H9 (cell line): ENCODE results near the gene GPC6. TPM values are rescaled to one million over a fixed set of nuclear protein-coding genes. Genes with fewer than 3 reads are reported as not detected.

ENCODE experiments used
- DNase-seq: peaks from one replicate; pipeline ENCODE4 v3.0.0-alpha.2; 2017
- H2AFZ ChIP-seq: one replicate; pipeline ENCODE4 v1.6.1; 2013; ENCODE audit warnings: mild to moderate bottlenecking, low read length, control low read depth, moderate library complexity
- H2AK5ac ChIP-seq: 2 replicates; pipeline ENCODE4 v1.6.1; 2013; ENCODE audit warnings: low read length, control low read depth, mixed read lengths; ENCODE audit not compliant: insufficient read length
- H2BK120ac ChIP-seq: one replicate; pipeline ENCODE4 v1.6.1; 2013; ENCODE audit warnings: low read depth, mild to moderate bottlenecking, low read length, control low read depth, inconsistent platforms; ENCODE audit not compliant: poor library complexity, severe bottlenecking
- H2BK12ac ChIP-seq: 2 replicates; pipeline ENCODE4 v1.6.1; 2013; ENCODE audit warnings: low read length, control low read depth, mixed read lengths, low read depth; ENCODE audit not compliant: insufficient read length
- H2BK15ac ChIP-seq: 2 replicates; pipeline ENCODE4 v1.6.1; 2013; ENCODE audit warnings: low read depth, low read length, control low read depth
- H2BK20ac ChIP-seq: one replicate; pipeline ENCODE4 v1.6.1; 2013; ENCODE audit warnings: low read depth, mild to moderate bottlenecking, low read length, control low read depth, inconsistent platforms; ENCODE audit not compliant: poor library complexity, severe bottlenecking
- H2BK5ac ChIP-seq: 2 replicates; pipeline ENCODE4 v1.6.1; 2013; ENCODE audit warnings: low read length, control low read depth, mixed read lengths; ENCODE audit not compliant: insufficient read length
- H3K14ac ChIP-seq: 2 replicates; pipeline ENCODE4 v1.6.1; 2013; ENCODE audit warnings: low read length, control low read depth; ENCODE audit not compliant: insufficient read depth
- H3K18ac ChIP-seq: 2 replicates; pipeline ENCODE4 v1.6.1; 2013; ENCODE audit warnings: low read depth, mild to moderate bottlenecking, mixed read lengths, low read length, control low read depth; ENCODE audit not compliant: insufficient read length
- H3K23ac ChIP-seq: 2 replicates; pipeline ENCODE4 v1.6.1; 2013; ENCODE audit warnings: low read length, control low read depth, mixed read lengths, low read depth; ENCODE audit not compliant: insufficient read length
- H3K23me2 ChIP-seq: 2 replicates; pipeline ENCODE4 v1.6.1; 2013; ENCODE audit warnings: low read depth, mild to moderate bottlenecking, mixed read lengths, low read length, control low read depth; ENCODE audit not compliant: insufficient read length, poor library complexity, severe bottlenecking
- H3K27ac ChIP-seq: 2 replicates; pipeline ENCODE4 v1.5.1; 2013; ENCODE audit warnings: low read length, control low read depth, mixed read lengths, low read depth; ENCODE audit not compliant: insufficient read length
- H3K27me3 ChIP-seq: 2 replicates; pipeline ENCODE4 v1.6.1; 2013; ENCODE audit warnings: low read length, control low read depth, inconsistent platforms; ENCODE audit not compliant: insufficient read depth
- H3K4ac ChIP-seq: 2 replicates; pipeline ENCODE4 v1.6.1; 2013; ENCODE audit warnings: low read depth, mild to moderate bottlenecking, control low read depth, inconsistent platforms, low read length, moderate library complexity
- H3K4me1 ChIP-seq: 2 replicates; pipeline ENCODE4 v1.6.1; 2013; ENCODE audit warnings: low read length, control low read depth, inconsistent platforms; ENCODE audit not compliant: insufficient read depth
- H3K4me2 ChIP-seq: 2 replicates; pipeline ENCODE4 v1.6.1; 2013; ENCODE audit warnings: low read length, control low read depth, mixed read lengths; ENCODE audit not compliant: insufficient read length, insufficient read depth
- H3K56ac ChIP-seq: 2 replicates; pipeline ENCODE4 v1.6.1; 2013; ENCODE audit warnings: low read depth, mild to moderate bottlenecking, mixed read lengths, low read length, control low read depth; ENCODE audit not compliant: insufficient read length
- H3K79me1 ChIP-seq: 2 replicates; pipeline ENCODE4 v1.6.1; 2013; ENCODE audit warnings: low read depth, mild to moderate bottlenecking, moderate library complexity, low read length, control low read depth, inconsistent platforms; ENCODE audit not compliant: insufficient read depth, poor library complexity, severe bottlenecking
- H3K79me2 ChIP-seq: 2 replicates; pipeline ENCODE4 v1.6.1; 2013; ENCODE audit warnings: low read length, control low read depth, inconsistent platforms; ENCODE audit not compliant: insufficient read depth
- H3K9ac ChIP-seq: 2 replicates; pipeline ENCODE4 v1.6.1; 2013; ENCODE audit warnings: low read length, control low read depth, mixed read lengths; ENCODE audit not compliant: insufficient read length; ENCODE audit errors: extremely low read depth
- H3K9me3 ChIP-seq: one replicate; pipeline ENCODE4 v1.6.1; 2013; ENCODE audit warnings: low read depth, low read length, inconsistent platforms; ENCODE audit not compliant: control insufficient read depth
- H3T11ph ChIP-seq: one replicate; pipeline ENCODE4 v1.6.1; 2013; ENCODE audit warnings: mild to moderate bottlenecking, low read length, control low read depth, inconsistent platforms
- H4K20me1 ChIP-seq: one replicate; pipeline ENCODE4 v1.6.1; 2013; ENCODE audit not compliant: control insufficient read depth, insufficient read length, insufficient read depth
- H4K5ac ChIP-seq: 2 replicates; pipeline ENCODE4 v1.6.1; 2013; ENCODE audit warnings: low read depth, mild to moderate bottlenecking, mixed read lengths, low read length, control low read depth; ENCODE audit not compliant: insufficient read length
- H4K8ac ChIP-seq: replicated peaks from 2 replicates; pipeline ENCODE4 v1.6.1; 2013; ENCODE audit warnings: low read length, control low read depth, mixed read lengths, low read depth; ENCODE audit not compliant: insufficient read length
- H4K91ac ChIP-seq: 2 replicates; pipeline ENCODE4 v1.6.1; 2013; ENCODE audit warnings: low read depth, mild to moderate bottlenecking, moderate library complexity, mixed read lengths, low read length, control low read depth; ENCODE audit not compliant: insufficient read length
- H3K27ac Mint-ChIP-seq, 3 experiments: 2 replicates in 2 of 3; 3 replicates in 1 of 3; pipeline ENCODE4 v1.8.0; 2020 to 2021; ENCODE audit warnings: mixed read lengths in 3 of 3, mild to moderate bottlenecking in 1 of 3, moderate library complexity in 1 of 3
- H3K27me3 Mint-ChIP-seq: 2 replicates; pipeline ENCODE4 v1.8.0; 2021; ENCODE audit warnings: low read depth, mild to moderate bottlenecking, moderate library complexity, mixed read lengths
- H3K36me3 Mint-ChIP-seq, 3 experiments: 2 replicates in 2 of 3; 3 replicates in 1 of 3; pipeline ENCODE4 v1.8.0; 2020 to 2021; ENCODE audit warnings: low read depth in 3 of 3, mixed read lengths in 3 of 3; ENCODE audit not compliant: insufficient read depth in 1 of 3
- H3K4me1 Mint-ChIP-seq, 2 experiments: 2 replicates each; pipeline ENCODE4 v1.8.0; 2020; ENCODE audit warnings: mixed read lengths in 2 of 2
- H3K4me3 Mint-ChIP-seq, 2 experiments: 2 replicates in 1 of 2; 3 replicates in 1 of 2; pipeline ENCODE4 v1.8.0; 2020 to 2021; ENCODE audit warnings: mild to moderate bottlenecking in 2 of 2, mixed read lengths in 2 of 2, moderate library complexity in 1 of 2
- H3K9me3 Mint-ChIP-seq, 2 experiments: 2 replicates in 1 of 2; 3 replicates in 1 of 2; pipeline ENCODE4 v1.8.0; 2020; ENCODE audit warnings: mild to moderate bottlenecking in 2 of 2, mixed read lengths in 2 of 2, moderate library complexity in 1 of 2
- CTCF ChIP-seq: fragments of 200-600 bp; sonication (generic); conservative IDR thresholded peaks from 3 replicates; pipeline ENCODE4 v1.8.0; 2021; ENCODE audit warnings: antibody characterized with exemption, mild to moderate bottlenecking
- WGBS: extraction: QIAGEN DNeasy Blood & Tissue Kit; methylation state at CpG from one replicate; pipeline ENCODE4 v1.1.7; 2013; ENCODE audit warnings: missing lambda C conversion rate, low lambda C conversion rate, mixed read lengths; ENCODE audit not compliant: insufficient read length; ENCODE audit errors: extremely low coverage; 5-methylcytosine and 5-hydroxymethylcytosine counted together
- total RNA-seq: library from RNA; stranded (reverse); gene quantifications from 2 replicates; pipeline ENCODE4 v1.2.1, GENCODE V29; 2021

GPC6 gene
- total RNA-seq, 1 experiment from 2014 or later, result 15.6 TPM

- no CpG with 5 or more reads among the region's 1 CpG for WGBS
- Histone ChIP-seq H4K5ac (no peak overlapping the region), H3K27ac (no peak overlapping the region), H2BK12ac (no peak overlapping the region), H3K23ac (no peak overlapping the region), H3K27me3 (no peaks in the 10 kb centered on the region), H3K9ac (no peak overlapping the region), H3K56ac (no peak overlapping the region), H3K4me1 (no peaks in the 10 kb centered on the region), H4K20me1 (no peaks in the 10 kb centered on the region), H3K4me2 (no peak overlapping the region), H2BK5ac (no peak overlapping the region), H2BK120ac (no peak overlapping the region), H2AK5ac (no peak overlapping the region), H3K4ac (no peak overlapping the region), H3K14ac (no peak overlapping the region), H2BK15ac (no peak overlapping the region), H4K8ac (no peak overlapping the region), H4K91ac (no peak overlapping the region), H2BK20ac (no peak overlapping the region), H3K23me2 (no peaks in the 10 kb centered on the region), H2AFZ (no peak overlapping the region), H3K18ac (no peak overlapping the region), H3K79me1 (no peaks in the 10 kb centered on the region), H3T11ph (no peak overlapping the region), H3K79me2 (no peaks in the 10 kb centered on the region), H3K9me3 (no peaks in the 10 kb centered on the region)
- no peak for DNase-seq
- no peaks in the 10 kb centered on the region for H3K36me3 Mint-ChIP-seq
- H3K27ac Mint-ChIP-seq, result no peak overlapping the region
- no peaks in the 10 kb centered on the region for H3K27me3 Mint-ChIP-seq
- peaks cover 5 to 9% of the 10 kb centered on the region in 2 experiments for H3K4me1 Mint-ChIP-seq
- TF ChIP-seq CTCF, result no peak
- H3K9me3 Mint-ChIP-seq, result no peaks in the 10 kb centered on the region
- H3K4me3 Mint-ChIP-seq, result no peak overlapping the region
These were observed 887.6 kb downstream of the GPC6 start for GRCh38 chr13:94114166-94114565.
